ENCODE results near the gene WTIP.

Gene WTIP

DNA sequence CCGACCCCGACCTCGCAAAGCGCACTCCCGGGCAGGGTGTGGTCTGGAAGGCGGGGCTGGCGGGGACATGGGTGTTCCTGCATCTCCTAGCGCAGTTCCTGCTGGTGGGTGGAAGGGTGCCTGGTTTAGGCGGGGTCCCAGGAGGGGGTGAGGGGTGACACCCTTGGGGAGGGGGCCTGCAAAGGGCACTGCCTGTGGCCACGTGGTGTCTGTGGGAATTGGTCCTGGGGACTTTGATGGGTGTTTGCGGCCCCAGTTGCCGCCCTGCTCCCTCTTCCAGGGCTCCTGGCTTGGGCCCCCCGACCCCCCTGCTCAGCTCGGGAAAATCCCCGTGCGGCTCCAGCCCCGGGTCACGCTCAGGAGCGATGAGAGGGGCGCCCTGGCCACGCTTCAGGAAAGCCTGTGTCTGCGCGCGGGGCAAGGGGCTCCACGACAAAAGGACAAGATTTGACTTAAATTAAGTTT lies 19.1 kb downstream of the WTIP start:
- TF ChIP-seq CTCF (IDR thresholded peaks at IDR 0.05; ENCODE audit: borderline replicate concordance, insufficient read depth, low read depth, low read length): no peak
- H3K4me3 ChIP-seq (ENCODE audit: low read depth, low read length): no peak overlapping the region

- peak; percentile 100 for TF ChIP-seq CTCF (IDR thresholded peaks at IDR 0.05; ENCODE audit: borderline replicate concordance, insufficient read depth, low read depth, low read length)
- H3K4me3 ChIP-seq (ENCODE audit: low read depth, low read length): no peak overlapping the region
Measured at GRCh38 chr19:34501339-34502320, 20.1 kb downstream of the WTIP start.

- TF ChIP-seq CTCF (IDR thresholded peaks at IDR 0.05; ENCODE audit: borderline replicate concordance, insufficient read depth, low read depth, low read length): no peak
- no peak overlapping the region for H3K4me3 ChIP-seq (ENCODE audit: low read depth, low read length)
Measured at GRCh38 chr19:34502582-34503411, 21.2 kb downstream of the WTIP start.

DNA sequence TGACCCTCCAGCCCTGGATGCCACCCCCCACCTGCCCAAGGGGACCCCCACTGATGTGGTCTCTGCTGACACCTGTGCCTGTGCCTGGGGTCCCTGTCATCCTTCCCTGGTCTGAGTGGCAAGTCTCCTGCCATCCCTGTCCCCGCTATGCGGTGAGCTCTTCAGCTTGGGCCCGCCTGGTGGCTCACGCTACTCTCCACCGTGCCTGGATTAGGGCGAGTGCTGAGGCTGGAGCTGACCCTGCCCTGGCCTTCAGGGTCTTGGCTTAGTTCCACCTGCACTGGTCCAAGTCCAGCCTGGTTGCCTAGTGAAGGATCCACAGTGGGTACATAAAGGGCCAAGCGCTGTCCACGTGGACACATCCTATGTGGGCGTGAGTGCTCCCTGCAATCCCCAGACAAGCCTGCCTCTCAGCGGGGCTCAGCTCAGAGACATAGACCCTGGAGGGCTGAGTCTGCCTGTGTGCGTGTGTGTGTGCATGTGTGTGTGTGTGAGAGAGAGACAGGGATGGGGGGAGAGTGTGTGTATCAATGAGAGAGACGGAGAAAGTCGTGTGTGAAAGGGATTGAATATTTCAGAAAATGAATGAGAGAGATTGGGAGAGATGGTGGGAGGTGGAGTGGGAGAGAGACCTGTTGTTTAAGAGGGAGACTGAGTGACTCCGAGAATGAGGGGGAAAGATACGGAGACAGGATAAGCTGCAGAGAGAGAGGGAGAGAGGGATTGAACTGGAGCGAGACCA lies 22.1 kb downstream of the WTIP start:
- H3K4me3 ChIP-seq (ENCODE audit: low read depth, low read length): no peak overlapping the region
- TF ChIP-seq CTCF (IDR thresholded peaks at IDR 0.05; ENCODE audit: borderline replicate concordance, insufficient read depth, low read depth, low read length): no peak

DNA sequence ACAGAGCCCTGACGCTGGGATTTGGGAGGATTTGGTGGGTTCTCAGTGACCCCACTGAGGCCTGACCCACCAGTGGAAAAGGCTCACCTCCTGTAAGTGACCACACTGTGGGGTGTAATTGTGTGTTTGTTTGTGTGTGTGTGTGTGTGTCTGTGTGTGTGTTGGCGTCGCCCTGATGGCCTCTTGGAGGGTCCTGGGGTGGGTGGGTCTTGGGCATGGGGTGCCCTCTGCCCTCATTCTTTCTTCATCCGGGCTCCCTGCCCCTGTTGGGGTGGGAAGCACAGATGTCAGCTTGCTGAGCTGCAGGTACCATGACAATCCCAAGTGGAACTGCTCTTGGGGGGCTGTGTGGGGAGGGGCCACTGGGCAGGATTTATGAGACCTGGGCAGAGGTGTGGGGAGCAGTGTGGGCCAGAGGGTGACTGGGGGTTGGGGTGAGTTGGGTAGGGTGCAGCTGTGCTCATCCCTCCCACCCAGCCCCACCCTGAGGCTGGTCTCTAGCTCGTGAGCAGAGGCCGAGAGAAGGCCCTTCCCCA lies 22.8 kb downstream of the WTIP start:
- TF ChIP-seq CTCF (IDR thresholded peaks at IDR 0.05; ENCODE audit: borderline replicate concordance, insufficient read depth, low read depth, low read length): no peak
- H3K4me3 ChIP-seq (ENCODE audit: low read depth, low read length): no peak overlapping the region

DNA sequence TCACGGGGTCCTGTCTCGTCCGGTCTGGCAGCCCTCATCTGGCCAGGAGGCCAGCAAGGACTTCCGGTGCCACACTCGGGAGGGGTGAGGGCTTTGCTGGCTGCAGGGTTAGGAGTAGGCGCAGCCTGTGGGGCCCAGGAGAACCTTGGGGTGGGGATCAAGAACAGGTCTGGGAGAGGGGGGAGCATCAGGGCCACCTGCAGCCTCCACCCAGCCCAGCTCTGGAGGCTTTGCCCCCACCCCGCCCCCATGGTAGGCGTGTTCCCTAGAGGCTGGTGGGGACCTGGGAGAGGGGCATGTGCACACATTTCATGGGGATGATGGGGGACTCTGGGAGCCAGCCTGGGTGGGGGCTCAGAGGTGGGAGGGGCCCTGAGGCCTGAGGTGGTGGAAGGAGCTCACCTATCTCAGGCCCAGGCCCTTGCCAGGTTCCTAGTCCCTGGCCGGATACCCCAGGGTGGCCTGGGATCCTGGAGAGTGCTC lies 23.3 kb downstream of the WTIP start:
- TF ChIP-seq CTCF (IDR thresholded peaks at IDR 0.05; ENCODE audit: borderline replicate concordance, insufficient read depth, low read depth, low read length): no peak
- no peak overlapping the region for H3K4me3 ChIP-seq (ENCODE audit: low read depth, low read length)
